Subcutaneous adipose tissue (tissue), 4 donors: ENCODE results near the gene NME3. TPM values are rescaled to one million over a fixed set of nuclear protein-coding genes. Genes with fewer than 3 reads are reported as not detected.

Source experiments
- total RNA-seq, 4 donors: library from RNA; depleted of rRNA; stranded (reverse); fragments of >200 nt; gene quantifications; one replicate each; pipeline ENCODE4 v1.1.0, GENCODE V29; 2016
- TF ChIP-seq, protein P1 (sequence below): fragments of 450-650 bp; IDR thresholded peaks from one replicate; pipeline ENCODE4 v1.5.1; 2016; ENCODE audit warnings: low read depth, mild to moderate bottlenecking, control low read depth, antibody characterized with exemption, moderate library complexity

NME3 gene
- total RNA-seq, 4 donors from 2014 or later, result 34.1 to 102 (median 62.8) TPM

DNA sequence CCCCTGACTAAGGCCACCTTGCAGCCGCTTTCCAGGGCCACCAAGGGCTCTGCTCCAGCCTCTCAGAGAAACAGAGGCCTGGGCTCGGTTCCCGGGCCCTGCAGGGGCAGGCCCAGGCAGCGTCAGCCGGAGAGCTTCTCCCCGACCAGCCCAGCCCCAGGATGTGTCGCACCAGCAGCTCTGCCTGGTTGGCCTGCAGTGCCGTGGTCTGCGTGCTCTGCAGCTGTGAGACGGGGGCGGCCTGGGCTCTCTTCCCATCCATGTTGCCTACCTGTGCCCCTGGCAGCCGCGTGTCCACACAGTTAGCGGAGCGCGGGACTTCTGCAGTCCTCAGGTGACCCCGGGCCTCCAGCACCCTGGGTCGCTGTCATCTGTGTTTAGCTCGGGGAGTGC lies 17.4 kb upstream of the NME3 start:
- TF ChIP-seq, protein P1, sequence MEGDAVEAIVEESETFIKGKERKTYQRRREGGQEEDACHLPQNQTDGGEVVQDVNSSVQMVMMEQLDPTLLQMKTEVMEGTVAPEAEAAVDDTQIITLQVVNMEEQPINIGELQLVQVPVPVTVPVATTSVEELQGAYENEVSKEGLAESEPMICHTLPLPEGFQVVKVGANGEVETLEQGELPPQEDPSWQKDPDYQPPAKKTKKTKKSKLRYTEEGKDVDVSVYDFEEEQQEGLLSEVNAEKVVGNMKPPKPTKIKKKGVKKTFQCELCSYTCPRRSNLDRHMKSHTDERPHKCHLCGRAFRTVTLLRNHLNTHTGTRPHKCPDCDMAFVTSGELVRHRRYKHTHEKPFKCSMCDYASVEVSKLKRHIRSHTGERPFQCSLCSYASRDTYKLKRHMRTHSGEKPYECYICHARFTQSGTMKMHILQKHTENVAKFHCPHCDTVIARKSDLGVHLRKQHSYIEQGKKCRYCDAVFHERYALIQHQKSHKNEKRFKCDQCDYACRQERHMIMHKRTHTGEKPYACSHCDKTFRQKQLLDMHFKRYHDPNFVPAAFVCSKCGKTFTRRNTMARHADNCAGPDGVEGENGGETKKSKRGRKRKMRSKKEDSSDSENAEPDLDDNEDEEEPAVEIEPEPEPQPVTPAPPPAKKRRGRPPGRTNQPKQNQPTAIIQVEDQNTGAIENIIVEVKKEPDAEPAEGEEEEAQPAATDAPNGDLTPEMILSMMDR, result no peak

DNA sequence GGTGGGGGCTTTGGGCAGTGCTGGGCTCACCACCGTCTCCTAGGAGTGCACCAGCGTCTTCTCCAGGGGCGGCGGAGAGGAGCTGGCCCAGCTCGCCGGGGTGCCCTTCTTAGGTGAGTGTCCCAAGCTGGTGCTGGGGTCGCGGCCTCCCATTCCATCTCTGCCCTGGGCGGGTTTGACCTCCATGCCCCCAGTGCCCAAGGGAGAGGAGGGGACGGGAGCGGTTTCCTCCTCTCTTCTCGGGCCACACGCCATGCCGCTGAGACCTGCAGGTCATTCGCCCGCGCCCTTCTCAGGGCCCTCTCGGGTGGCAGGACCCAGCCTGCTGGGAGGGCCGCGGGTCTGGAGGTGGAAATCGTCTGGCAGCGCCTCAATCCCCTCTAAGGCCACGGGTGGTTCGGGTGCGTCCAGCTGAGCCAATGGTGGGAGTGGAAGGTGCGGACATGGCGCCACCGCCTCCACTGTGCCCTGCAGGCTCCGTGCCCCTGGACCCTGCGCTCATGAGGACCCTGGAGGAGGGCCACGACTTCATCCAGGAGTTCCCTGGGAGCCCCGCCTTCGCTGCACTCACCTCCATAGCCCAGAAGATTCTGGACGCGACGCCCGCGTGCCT lies 16.9 kb upstream of the NME3 start:
- TF ChIP-seq, protein P1, result no peak

DNA sequence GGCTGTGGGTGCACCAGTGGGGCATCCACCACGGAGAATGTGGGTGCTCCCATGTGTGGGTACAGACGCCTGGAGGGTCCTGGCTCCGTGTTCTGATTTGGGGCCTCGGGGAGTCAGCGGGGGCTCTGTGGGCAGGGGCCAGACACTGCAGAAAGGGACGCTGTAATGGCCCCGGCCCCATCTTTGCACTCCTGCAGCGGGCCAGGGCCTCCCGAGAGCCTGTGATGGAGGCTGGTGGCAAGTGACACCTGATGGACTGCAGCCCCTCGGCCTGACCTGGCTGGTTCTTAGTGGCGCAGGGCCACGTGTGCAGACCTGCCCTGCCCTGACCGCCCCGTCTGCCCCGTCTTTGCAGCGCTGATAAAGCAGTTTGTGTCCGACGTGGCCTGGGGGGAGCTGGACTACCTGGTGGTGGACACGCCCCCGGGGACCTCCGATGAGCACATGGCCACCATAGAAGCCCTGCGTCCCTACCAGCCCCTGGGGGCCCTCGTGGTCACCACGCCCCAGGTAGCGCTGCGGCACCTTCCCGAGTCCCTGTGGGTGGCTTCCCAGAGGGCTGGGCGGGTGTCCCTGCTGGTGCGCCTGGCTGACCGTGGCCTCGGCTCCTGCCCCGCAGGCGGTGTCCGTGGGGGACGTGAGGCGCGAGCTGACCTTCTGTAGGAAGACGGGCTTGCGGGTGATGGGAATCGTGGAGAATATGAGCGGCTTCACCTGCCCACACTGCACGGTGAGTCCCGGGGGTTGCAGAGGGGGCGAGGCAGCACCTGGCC lies 16.2 kb upstream of the NME3 start:
- TF ChIP-seq, protein P1, result no peak

DNA sequence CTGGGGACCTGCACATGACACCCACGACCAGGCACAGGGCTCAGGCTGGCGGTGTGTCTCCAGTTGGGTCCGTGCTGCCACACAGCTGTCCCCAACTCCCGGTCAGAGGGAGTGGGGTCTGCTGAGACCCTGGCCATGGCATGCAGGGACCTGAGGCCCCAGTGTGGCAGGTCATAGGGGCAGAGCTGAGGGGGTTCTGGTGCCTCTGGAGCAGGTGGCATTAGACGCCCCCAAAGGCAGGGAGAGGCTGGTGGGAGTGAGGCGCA lies 15.6 kb upstream of the NME3 start:
- TF ChIP-seq, protein P1, result no peak

DNA sequence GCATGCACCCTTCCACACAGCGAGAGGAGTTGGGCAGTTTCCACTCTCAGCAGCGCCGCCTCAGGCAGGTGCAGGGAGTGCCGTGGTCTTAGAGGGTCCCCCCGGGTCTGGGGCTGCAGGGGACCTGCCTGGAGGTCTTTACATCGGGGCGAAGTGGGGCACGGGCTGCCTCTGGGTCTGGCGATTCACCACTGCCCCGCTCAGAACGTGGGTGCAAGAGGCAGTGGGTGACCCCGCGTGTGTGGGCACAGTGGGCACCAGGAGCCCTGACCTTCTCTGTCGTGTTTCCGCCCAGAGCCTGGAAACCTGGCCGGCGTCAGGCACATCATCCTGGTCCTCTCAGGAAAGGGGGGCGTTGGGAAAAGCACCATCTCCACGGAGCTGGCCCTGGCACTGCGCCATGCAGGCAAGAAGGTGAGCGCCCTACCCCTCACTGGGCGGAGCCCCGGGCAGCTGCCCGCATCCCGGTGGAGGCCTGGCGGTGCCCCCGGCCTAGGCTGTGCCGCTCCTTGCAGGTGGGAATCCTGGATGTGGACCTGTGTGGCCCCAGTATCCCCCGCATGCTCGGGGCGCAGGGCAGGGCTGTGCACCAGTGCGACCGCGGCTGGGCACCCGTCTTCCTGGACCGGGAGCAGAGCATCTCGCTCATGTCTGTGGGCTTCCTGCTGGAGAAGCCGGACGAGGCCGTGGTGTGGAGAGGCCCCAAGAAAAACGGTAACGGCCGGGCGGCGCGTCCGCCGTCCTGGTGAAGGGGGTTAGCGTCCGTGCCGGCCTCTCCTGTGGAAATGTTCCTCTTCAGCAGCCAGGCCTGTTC lies 15.1 kb upstream of the NME3 start:
- TF ChIP-seq, protein P1, result no peak

DNA sequence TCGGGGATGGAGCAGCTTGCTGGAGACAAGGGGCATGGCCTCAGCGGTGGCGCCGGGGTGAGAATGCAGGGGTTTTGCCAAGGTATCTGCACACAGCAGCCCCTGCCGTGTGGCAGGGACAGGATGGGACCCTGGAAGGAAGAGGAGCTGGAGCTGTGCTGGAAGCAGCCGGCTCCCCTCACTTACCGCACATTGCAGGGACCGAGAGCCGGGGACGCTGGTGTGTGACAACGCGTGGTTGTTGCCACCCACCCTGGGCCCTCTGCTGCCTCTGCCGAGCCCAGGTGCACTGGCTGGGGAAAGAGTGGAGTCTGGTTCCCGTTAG lies 14.5 kb upstream of the NME3 start:
- TF ChIP-seq, protein P1, result no peak
